Activated CD4-positive, CD25-positive, alpha-beta regulatory T cell treated with anti-CD3 and anti-CD28 coated beads, Interleukin-2, amount 50 U/mL, for 16 hours (primary cell): ENCODE results near the gene RPS2.
A peak's percentile ranks its signal among the peaks of the same experiment; 100 is the strongest.
"Not testable (repeated sequence)": the region's sequence is repeated elsewhere in the genome, so short reads cannot be mapped to it uniquely, and the experiment has no call there.

ENCODE experiments used
- DNase-seq: peaks from one replicate; pipeline ENCODE4 v3.0.0-alpha.2; 2020; ENCODE audit warnings: low read depth, low spot score

The RPS2 gene

DNA sequence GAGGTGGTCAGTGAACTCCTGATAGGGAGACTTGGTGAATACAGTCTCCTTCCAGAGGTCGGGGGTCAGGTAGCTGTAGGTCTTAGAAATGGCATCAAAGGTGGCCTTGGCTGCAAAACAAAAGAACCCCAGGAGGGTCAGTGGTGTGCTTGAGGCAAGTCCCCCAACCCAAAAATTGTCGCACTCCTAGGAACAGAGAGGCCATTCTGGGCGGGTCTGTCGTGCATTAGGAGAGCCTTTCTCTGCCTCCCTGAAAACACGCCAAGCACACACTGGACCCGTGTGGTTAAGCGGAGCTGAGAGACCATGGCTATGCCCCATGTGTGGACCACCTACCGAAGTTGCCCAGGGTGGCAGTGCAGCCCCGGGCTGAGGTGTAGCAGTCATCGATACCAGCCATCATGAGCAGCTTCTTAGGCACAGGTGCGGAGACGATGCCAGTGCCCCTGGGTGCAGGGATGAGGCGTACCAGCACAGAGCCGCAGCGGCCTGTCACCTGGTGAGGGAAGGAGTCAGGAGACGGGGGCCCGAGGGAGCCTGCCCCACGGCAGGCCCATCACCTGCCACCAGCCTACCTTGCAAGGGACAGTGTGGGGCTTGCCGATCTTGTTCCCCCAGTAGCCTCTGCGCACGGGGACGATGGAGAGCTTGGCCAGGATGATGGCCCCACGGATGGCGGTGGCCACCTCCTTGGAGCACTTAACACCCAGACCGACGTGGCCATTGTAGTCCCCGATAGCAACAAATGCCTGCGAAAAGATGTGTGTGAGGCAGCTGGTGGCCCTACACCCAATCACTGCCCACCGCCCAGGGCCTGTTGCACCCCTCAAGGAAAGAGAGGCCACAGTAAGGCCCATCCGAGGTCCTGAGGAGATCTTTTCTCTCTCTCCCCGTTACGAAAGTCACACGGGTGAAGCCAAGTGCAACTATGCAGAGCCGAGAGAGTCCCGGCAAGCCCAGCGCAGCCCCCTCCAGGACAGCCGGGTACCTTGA is 2.2 kb downstream of the RPS2 start:
- DNase-seq, result not testable (repeated sequence)

DNA sequence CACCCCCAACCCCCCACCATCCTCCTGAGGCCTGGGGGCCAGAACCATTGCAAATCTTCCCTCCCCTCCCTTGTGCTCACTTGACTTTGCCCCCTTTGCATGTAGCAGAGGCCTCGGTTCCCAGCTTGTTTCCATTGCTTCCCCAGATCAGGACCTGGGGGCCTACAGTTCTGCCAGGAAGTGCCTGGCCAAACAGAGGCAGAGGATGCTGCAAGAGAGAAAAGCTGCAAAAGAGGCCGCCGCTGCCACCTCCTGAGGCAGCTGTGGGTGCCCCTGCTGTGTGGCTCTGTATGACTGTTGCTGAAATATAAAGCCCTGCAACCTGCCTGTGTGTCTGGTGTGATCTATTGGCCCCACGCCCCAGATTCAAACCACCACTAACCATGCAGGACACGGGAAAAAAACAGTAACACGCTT is 3.0 kb downstream of the RPS2 start:
- DNase-seq, result no peak

DNA sequence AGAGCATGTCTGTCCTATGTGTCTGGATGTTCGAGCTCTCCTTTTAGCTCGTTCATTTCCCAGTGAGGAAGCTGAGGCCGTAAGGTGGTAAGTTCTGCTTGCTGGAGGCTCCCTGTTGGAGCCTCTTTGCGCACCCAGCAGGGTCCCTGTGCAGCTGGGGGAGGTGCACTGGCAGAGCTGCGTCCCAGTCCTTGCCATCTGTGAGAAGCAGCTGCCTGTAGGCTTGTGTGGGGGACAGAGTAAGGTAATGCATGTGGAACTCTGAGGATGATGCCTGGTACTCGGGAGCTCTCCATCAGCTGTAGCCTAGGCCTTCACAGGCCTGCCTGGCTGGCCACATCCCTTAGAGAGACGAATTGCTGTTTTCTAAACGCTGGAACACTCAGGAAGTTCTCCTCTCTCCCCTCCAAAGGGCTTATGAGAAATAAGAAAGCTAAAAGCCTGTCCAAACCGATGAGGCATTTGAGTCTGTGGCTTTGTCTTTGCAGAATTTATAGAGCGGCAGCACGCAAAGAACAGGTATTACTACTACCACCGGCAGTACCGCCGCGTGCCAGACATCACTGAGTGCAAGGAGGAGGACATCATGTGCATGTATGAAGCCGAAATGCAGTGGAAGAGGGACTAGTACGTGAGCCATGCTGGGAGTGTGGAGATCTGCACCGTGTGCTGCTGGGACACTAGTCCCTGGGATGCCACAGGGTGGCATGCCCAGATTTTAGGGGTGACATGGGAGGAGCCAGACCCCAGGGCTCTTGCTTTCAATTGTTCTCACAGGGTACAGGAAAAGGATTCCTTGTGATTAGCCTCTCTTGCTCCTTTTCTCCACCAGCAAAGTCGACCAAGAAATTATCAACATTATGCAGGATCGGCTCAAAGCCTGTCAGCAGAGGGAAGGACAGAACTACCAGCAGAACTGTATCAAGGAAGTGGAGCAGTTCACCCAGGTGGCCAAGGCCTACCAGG is 3.7 kb downstream of the RPS2 start:
- DNase-seq, result no peak

DNA sequence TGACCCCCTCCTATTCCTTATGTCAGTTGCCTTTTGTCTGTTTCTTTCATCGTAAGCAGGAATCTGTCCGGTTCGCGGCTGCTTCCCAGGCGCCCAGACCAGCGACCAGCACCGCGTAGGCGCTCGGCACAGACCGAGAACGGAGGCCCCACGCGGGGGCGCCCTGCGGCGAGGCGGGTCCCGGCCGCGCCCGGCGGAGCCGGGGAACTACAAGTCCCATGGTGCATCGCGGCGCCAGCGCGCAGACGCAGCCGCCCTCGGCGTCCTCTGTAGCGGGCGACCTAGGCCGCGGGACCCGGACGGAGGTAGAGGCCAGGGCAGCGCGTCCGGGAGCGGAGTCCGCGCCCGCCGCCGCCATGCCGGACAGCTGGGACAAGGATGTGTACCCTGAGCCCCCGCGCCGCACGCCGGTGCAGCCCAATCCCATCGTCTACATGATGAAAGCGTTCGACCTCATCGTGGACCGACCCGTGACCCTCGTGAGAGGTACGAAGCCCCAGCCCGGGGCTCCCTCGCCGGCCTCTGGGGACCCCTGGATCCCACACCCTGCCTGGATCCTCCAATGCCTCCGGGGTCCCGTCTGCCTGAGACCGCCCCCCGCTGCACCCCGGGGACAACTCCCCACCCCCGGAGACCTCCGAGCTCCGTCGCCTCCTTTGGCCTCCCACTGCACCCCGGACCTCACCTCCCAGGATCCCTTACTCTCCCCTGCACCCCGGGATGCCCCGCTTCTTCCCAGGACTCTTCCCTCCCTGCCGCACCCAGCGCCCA is 5.2 kb downstream of the RPS2 start, which contains the start of gene NDUFB10:
NDUFB10 (plus strand) TSS at position 270 of the 771 bp plus-strand sequence; CDS start at position 357, 87 bp downstream.
- DNase-seq, result peak; percentile 82

DNA sequence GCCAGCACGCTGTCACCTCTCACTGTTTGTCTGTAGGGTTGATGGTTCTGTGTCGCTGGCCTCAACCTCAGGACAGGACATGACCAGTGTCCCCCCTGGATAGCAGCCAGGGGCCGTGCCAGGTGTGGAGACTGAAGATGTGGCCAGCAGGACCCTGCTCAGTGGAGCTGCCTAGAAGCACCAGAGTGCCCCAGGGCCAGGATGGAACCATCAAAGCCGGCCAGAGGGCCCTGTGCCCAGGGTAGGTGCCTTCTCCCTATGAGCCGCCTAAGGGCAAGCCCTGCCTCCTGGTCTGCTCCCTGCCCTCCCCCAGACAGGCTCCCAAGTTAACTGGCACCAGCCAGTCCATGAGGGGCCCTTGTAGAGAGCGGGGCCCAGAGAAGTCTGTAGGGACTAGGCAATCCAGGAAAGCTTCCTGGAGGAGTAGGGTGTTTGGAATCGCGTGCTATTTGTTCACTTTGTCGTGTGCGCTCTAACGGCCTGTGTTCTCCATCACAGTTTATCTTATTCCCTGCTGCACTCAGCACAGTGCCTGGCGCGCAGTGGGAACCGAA is 5.8 kb downstream of the RPS2 start:
- DNase-seq, result no peak

DNA sequence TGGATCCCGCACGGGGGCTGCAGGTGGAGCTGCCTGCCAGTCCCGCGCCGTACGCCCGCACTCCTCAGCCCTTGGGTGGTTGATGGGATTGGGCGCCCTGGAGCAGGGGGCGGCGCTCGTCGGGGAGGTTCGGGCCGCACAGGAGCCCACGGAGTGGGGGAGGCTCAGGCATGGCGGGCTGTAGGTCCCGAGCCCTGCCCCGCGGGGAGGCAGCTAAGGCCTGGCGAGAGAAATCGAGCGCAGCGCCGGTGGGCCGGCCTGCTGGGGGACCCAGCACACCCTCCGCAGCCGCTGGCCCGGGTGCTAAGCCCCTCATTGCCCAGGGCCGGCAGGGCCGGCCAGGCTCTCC is 6.5 kb downstream of the RPS2 start:
- not testable (repeated sequence) for DNase-seq

DNA sequence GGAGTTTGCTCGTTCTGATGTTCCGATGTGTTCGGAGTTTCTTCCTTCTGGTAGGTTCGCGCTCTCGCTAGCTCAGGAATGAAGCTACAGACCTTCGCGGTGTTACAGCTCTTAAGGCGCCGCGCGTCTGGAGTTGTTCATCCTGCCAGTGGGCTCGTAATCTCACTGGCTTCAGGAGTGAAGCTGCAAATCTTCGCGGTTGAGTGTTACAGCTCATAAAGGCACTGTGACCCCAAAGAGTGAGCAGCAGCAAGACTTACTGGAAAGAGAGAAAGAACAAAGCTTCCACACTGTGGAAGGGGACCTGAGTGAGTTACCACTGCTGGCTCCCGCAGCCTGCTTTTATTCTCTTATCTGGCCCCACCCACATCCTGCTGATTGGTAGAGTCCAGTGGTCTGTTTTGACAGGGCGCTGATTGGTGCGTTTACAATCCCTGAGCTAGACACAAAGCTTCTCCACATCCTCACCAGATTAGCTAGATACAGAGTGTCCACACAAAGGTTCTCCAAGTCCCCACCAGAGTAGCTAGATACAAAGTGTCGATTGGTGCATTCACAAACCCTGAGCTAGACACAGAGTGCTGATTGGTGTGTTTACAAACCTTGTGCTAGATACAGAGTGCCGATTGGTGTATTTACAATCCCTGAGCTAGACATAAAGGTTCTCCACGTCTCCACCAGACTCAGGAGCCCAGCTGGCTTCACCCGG is 7.0 kb downstream of the RPS2 start:
- not testable (repeated sequence) for DNase-seq

DNA sequence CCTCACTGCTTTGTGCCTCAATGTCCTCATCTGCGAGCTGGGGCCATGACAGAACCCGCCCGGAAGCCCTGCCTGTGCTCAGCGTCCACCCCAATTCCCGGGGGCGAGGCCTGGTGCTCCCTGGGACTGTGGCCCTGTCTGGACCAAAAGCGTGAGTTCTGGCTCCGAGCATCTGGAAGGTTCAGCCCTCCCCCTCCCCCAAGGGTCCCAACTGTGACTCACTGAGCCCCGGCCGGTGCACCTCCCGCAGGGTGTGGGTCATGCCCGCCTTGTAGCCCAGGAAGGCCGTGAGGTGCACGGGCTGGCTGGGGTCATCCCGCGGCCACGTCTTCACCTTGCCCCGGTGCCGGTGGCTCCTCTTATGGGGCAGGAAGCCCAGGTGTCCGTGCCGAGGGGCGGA is 10.9 kb downstream of the RPS2 start:
- no peak for DNase-seq

DNA sequence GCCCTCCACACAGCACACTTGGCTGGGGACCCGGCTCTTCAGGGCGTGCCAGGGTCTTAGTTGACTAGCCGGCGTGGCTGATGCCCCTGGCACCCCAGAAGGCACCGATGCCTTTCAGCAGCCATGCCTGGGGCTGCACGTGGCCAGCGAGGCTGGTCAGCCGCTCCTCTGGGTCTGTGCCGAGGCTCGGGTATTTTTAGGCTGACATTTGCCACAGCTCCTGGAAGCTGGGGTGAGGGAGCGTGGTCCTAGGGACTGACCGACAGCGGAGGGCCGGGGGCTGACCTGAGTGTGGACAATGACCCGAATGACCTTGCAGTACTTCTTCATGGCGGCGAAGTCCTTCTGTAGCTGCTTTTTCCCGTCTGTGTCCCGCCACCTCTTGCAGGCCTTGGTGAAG is 14.1 kb downstream of the RPS2 start:
- DNase-seq, result no peak

DNA sequence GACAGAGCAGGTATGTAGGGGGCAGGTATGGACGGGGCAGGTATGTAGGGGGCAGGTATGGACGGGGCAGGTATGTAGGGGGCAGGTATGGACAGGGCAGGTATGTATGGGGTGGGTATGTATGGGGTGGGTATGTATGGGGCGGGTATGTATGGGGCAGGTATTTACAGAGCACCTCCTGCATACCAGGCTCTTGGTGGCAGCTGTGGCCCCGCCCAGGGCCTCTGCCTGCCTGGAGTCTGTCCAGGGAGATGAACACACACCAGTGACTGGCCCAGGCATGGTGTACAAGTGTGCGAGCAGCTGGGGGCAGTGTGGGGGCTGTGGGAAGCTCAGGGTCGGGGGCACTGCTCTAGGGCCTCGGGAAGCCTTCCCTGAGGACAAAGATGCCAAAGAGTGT is 14.6 kb downstream of the RPS2 start:
- no peak for DNase-seq

DNA sequence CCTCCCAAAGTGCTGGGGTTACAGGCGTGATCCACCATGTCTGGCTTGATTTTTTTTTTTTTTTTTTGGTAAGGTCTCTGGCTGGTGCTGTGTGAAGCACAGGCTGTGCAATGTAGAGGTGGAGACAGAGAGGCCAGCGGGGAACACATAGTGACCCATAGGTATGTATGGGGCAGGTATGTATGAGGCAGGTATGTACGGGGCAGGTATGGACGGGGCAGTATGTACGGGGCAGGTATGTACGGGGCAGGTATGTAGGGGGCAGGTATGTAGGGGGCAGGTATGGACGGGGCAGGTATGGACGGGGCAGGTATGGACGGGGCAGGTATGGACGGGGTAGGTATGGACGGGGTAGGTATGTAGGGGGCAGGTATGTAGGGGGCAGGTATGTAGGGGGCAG is 15.1 kb downstream of the RPS2 start:
- DNase-seq, result no peak

DNA sequence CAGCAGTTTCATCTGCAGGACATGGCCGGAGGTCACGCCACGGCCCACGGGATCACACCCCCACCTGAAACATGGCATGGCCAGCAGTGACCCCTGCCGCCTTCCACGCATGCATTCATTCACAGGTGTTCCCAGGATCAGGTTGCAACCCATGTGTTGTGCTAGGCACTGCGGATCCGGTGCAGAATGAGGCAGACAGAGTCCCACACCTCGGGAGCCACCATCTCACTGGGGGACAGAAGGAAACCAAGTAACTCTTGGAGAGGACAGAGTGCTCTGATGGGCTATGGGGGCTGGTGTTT is 17.3 kb downstream of the RPS2 start:
- DNase-seq, result no peak

DNA sequence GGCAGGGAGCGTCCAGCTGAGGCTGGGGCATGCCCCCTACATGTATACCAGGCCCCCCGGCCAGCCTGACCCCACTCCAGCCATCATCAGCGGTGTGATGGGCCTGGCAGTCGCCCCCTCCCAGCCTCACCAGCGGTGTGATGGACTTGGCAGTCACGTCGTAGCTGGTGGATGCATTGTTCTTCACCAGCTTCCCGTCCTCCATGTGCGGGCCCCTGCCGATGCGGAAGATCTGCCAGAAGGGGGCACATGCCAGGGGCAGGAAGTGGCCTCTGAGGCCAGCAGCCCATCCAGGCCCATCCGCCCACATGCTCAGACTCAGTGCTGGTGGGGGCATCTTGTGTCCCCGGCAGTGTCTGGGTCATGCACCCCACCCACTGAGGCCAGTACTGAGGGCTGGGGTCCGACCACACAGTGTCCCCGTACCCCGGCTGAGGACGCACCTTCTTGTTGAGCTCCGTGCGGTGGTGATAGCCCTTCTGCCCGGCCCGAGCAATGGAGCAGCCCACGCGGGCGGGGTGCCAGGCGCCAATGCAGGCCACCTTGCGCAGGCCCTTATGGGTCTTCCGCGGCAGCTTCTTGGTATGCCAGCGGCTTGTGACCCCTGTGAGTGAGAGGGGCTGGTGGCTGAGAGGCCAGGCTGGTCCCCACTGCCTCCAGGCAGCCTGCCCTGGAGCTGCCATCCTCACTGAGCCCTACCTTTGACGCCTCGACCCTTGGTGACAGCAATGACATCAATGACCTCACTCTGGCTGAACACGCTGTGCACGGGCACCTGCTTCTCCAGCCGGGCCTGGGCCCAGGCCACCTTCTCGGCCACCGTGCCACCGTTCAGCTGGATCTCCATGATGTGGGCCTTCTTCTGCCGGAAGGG is 17.9 kb downstream of the RPS2 start:
- DNase-seq, result no peak

DNA sequence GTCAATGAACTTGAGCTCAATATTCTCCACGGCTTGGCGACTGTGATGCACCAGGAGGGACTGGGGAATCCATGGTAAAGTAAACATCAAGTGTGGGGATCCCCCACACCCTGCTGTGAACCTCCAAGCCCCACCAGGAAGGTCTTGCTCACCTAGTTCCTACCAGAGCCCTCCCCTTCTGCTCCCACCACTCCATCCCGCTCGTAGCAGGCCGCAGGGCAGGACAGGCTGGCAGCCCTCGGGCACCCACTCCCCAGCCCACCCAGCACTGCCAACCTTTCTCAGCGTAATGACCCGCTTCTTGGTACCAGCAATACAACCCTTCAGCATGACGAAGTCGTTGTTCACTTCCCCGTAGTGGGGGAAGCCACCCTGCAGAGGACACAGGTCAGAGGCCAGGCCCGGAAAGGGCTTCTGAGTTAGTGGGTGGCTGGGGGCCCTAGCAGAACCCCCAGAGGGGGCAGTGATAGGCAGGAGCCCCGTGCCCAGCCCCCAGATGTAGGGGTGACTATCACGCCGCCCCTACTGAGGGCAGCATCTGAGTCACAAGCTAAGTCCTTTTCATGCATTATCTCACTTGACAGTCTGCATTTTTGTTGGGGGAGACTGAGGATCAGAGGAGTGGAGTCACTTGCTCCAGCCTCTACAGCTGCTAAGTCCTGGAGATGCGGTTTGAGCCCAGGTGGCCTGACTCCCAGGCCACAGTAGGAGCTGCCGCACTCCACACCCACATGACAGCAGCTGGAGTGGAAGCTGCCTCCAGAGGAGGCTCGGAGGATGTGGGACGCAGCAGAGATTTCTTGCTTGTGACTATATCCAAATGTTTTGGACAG is 18.9 kb downstream of the RPS2 start:
- DNase-seq, result no peak

DNA sequence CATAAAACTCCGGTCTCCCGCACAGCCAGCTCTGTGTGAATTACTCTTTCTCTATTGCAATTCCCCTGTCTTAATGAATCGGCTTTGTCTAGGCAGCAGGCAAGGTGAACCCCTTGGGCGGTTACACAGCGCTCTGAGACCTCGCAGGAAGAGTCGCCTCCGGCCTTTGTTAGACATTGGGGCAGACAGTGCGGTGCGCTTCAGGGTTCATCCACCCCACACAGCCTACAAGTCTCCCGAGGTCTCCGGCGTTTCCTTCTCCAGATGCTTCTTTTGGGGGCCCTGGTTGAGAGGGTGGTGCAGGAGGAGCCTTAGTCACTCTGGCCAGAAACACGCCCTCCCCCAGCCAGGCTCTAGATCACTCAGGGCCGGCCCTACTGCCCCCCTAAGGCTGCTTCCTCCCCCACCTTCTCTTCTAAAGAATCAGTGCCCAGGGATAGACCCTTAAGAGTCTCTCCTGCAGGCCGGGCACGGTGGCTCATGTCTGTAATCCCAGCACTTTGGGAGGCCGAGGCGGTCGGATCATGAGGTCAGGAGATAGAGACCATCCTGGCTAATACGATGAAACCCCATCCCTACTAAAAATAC is 19.9 kb downstream of the RPS2 start:
- DNase-seq, result no peak

DNA sequence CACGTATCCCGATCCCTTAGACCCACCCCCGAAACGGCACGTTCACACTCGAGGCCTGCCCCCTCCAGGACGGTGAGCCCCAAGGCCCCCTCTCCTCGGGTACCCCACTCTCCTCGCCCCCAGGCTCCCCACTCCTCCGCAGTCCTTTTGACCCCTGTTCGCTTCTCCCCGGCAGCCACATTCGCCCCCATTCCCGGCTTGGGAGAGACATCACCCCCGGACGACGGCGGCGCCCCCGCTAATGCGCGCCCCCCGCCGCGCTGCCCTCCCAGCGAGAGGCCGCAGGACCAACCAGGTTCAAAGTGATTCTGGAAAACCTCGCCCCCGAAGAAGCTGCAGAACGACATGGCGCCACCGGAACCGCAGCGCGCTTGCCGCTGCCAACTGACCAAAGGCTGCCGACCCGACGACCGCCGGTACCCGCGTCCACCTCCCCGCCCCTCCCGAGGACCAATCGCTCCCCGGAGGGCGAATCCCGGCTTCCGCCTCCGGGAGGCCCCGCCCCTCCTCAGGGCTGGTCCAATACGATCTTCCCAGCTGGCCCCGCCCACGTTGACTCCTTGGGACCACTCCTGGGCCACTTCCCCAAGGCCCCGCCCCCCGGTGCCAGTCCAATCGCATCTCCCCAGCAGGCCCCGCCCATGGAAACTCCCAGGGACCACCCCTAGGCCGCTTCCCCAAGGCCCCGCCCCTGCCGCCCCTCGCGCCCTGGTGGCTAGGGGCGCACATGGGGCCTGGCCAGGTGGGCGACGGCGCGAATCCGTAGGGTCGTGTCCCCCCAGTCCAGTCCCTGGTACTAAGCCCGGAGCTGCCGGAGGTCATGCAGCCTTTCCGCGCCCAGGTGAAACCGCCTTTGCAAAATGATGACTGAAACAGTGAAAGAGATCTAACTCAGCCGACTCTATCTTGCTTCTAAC is 21.6 kb downstream of the RPS2 start, which contains the start of gene MSRB1:
MSRB1 (minus strand) TSS at position 390 of the 917 bp plus-strand sequence; CDS start at position 347, 43 bp downstream.
- peak; percentile 97 for DNase-seq
